CD4-positive, alpha-beta T cell (primary cell): ENCODE data around the gene ECHS1. TPM values are rescaled to one million over a fixed set of nuclear protein-coding genes. Genes with fewer than 3 reads are reported as not detected.

Experiments
- ATAC-seq: fragments of 200-7000 bp; cut with Tn5 transposase; one replicate; pipeline ENCODE4 v1.10.0; 2022; ENCODE audit warnings: mild to moderate bottlenecking; ENCODE audit not compliant: poor library complexity
- CTCF ChIA-PET: fragments of 350-600 bp; sonication (Branson Sonifier 250); formaldehyde crosslinking; loops from one replicate; lab custom pipeline; 2021; ENCODE audit warnings: antibody characterized with exemption, inconsistent platforms; lab: Charles Lee
- POLR2A ChIA-PET: fragments of 350-600 bp; sonication (Branson Sonifier 250); formaldehyde crosslinking; loops from one replicate; lab custom pipeline; 2021; ENCODE audit warnings: antibody characterized with exemption, inconsistent platforms; lab: Charles Lee
- DNase-seq, 14 experiments: peaks; one replicate each; pipeline ENCODE4 v3.0.0-alpha.2; 2013 to 2020; ENCODE audit warnings: mixed read lengths in 2 of 14
- H3K27ac ChIP-seq, 2 donors: one replicate each; pipeline versions ENCODE4 v1.5.1 to v1.7.0; 2013; ENCODE audit warnings: low read length in 2 of 2, low read depth in 1 of 2, mild to moderate bottlenecking in 1 of 2
- H3K27me3 ChIP-seq, 2 experiments: 1 replicate in 1 of 2; 2 replicates in 1 of 2; pipeline versions ENCODE4 v1.6.1 to v1.7.0; 2013; ENCODE audit warnings: low read length in 2 of 2, control low read depth in 1 of 2, mild to moderate bottlenecking in 1 of 2, moderate library complexity in 1 of 2; ENCODE audit not compliant: insufficient read depth in 2 of 2, control insufficient read depth in 1 of 2
- H3K36me3 ChIP-seq: one replicate; pipeline ENCODE4 v1.6.1; 2013; ENCODE audit warnings: low read length, control low read depth; ENCODE audit not compliant: insufficient read depth
- H3K4me1 ChIP-seq: one replicate; pipeline ENCODE4 v1.6.1; 2013; ENCODE audit warnings: low read length, control low read depth; ENCODE audit not compliant: insufficient read depth
- H3K4me3 ChIP-seq: one replicate; pipeline ENCODE4 v1.5.1; 2013; ENCODE audit warnings: mild to moderate bottlenecking, low read length, moderate library complexity
- H3K9me3 ChIP-seq, 2 experiments: 1 replicate in 1 of 2; 2 replicates in 1 of 2; pipeline versions ENCODE4 v1.6.1 to v1.7.0; 2013; ENCODE audit warnings: low read length in 2 of 2, mild to moderate bottlenecking in 2 of 2, control low read depth in 1 of 2, moderate library complexity in 1 of 2; ENCODE audit not compliant: control insufficient read depth in 1 of 2, insufficient read depth in 1 of 2
- H3K27ac Mint-ChIP-seq: one replicate; pipeline ENCODE4 v1.8.0; 2020; ENCODE audit warnings: mixed read lengths
- H3K27me3 Mint-ChIP-seq: one replicate; pipeline ENCODE4 v1.8.0; 2021; ENCODE audit warnings: mixed read lengths
- H3K36me3 Mint-ChIP-seq: one replicate; pipeline ENCODE4 v1.8.0; 2021; ENCODE audit warnings: low read depth, mixed read lengths
- H3K4me1 Mint-ChIP-seq: one replicate; pipeline ENCODE4 v1.8.0; 2021; ENCODE audit warnings: low read depth, mixed read lengths
- H3K4me3 Mint-ChIP-seq: one replicate; pipeline ENCODE4 v1.8.0; 2020; ENCODE audit warnings: mild to moderate bottlenecking, mixed read lengths
- H3K9me3 Mint-ChIP-seq: one replicate; pipeline ENCODE4 v1.8.0; 2020; ENCODE audit warnings: mixed read lengths
- CTCF ChIP-seq: fragments of 200-600 bp; IDR thresholded peaks from one replicate; pipeline ENCODE4 v1.8.0; 2022; ENCODE audit warnings: antibody characterized with exemption, mild to moderate bottlenecking
- intact Hi-C, 2 experiments: fragments of 100-400 bp; cut with DNase I in 1 of 2; cut with micrococcal nuclease in 1 of 2; formaldehyde crosslinking; loops; one replicate each; pipeline versions ENCODE4 v1.15.1 to v1.9.0; 2023 to 2025; cut with DNase I, micrococcal nuclease
- total RNA-seq, 174 experiments: library from RNA in 2 of 174; stranded (reverse) in 2 of 174; gene quantifications; one replicate each; pipeline ENCODE4 v1.2.3 and lab custom pipeline; 2021 to 2026

ECHS1 gene
- total RNA-seq, 2 experiments from 2014 or later = 7.6 to 8.3 TPM

GRCh38 chr10:133399123-133399601, 26.0 kb upstream of the ECHS1 start:
- Histone ChIP-seq H3K27ac (no peak overlapping the region), H3K9me3 (no peaks in the 10 kb centered on the region), H3K36me3 (peaks cover 74% of the 10 kb centered on the region), H3K4me1 (peaks cover 30% of the 10 kb centered on the region), H3K27me3 (no peaks in the 10 kb centered on the region), H3K4me3 (no peak overlapping the region)
- intact Hi-C loops = no loop called here
- Mint-ChIP-seq H3K9me3 (no peaks in the 10 kb centered on the region), H3K4me1 (peaks cover 15% of the 10 kb centered on the region), H3K36me3 (peaks cover 80% of the 10 kb centered on the region), H3K4me3 (no peak overlapping the region), H3K27ac (no peak overlapping the region), H3K27me3 (no peaks in the 10 kb centered on the region)
- ATAC-seq (no peak), DNase-seq (no peak)
- ChIA-PET POLR2A (interaction anchor here (1.6 kb wide), 1 partner anchor 63 kb away, joined by 3 read pairs; the partner anchor contains the start of gene CALY), CTCF (no interaction called here)
- TF ChIP-seq CTCF = no peak

GRCh38 chr10:133397938-133398337, 24.8 kb upstream of the ECHS1 start:
- H3K36me3 Mint-ChIP-seq = peaks cover 70% of the 10 kb centered on the region
- no peak for ATAC-seq

GRCh38 chr10:133396035-133396624, 23.0 kb upstream of the ECHS1 start:
- peak overlapping the region; percentile 95 for H3K4me3 Mint-ChIP-seq
- Histone ChIP-seq H3K4me1 (peaks cover 48% of the 10 kb centered on the region), H3K27ac (no peak overlapping the region), H3K4me3 (no peak overlapping the region), H3K9me3 (no peaks in the 10 kb centered on the region), H3K27me3 (no peaks in the 10 kb centered on the region), H3K36me3 (peaks cover 50% of the 10 kb centered on the region)
- H3K27ac Mint-ChIP-seq = no peak overlapping the region
- ATAC-seq (no peak), DNase-seq (no peak)
- peaks cover 28% of the 10 kb centered on the region for H3K4me1 Mint-ChIP-seq
- ChIA-PET POLR2A (no interaction called here), CTCF (no interaction called here)
- intact Hi-C loops = no loop called here
- H3K9me3 Mint-ChIP-seq = no peaks in the 10 kb centered on the region
- no peak for TF ChIP-seq CTCF
- H3K27me3 Mint-ChIP-seq = no peaks in the 10 kb centered on the region
- H3K36me3 Mint-ChIP-seq = peaks cover 56% of the 10 kb centered on the region

More at GRCh38 chr10:133397938-133398337, 24.8 kb upstream of the ECHS1 start:
- CTCF ChIA-PET = no interaction called here
- Histone ChIP-seq H3K9me3 (no peaks in the 10 kb centered on the region), H3K4me1 (peaks cover 36% of the 10 kb centered on the region), H3K4me3 (no peak overlapping the region), H3K27ac (no peak overlapping the region), H3K27me3 (no peaks in the 10 kb centered on the region), H3K36me3 (peaks cover 66% of the 10 kb centered on the region)
- peaks cover 20% of the 10 kb centered on the region for H3K4me1 Mint-ChIP-seq
- H3K27ac Mint-ChIP-seq = peak overlapping the region; percentile 24
- peak overlapping the region; percentile 25 for H3K4me3 Mint-ChIP-seq
- no peak for DNase-seq
- H3K27me3 Mint-ChIP-seq = no peaks in the 10 kb centered on the region
- H3K9me3 Mint-ChIP-seq = no peaks in the 10 kb centered on the region
- POLR2A ChIA-PET = no interaction called here
- no peak for TF ChIP-seq CTCF
- intact Hi-C loops = no loop called here
